ENCODE data around the gene CRYBB1. TPM values are rescaled to one million over a fixed set of nuclear protein-coding genes. Genes with fewer than 3 reads are reported as not detected.

CRYBB1 gene
- total and polyA plus RNA-seq, 2 of the 13 experiments (the other 11 are each of a cell fraction or from before 2014, with no cell fraction given): not detected

GRCh38 chr22:26651815-26652214 is 34.0 kb upstream of the CRYBB1 start:
- no peaks in the 10 kb centered on the region for H4K20me1 ChIP-seq (ENCODE audit: insufficient read depth, low read length)
- H3K36me3 ChIP-seq (replicated peaks in 1 of 2; ENCODE audit: control insufficient read depth in 1 of 2, insufficient read depth in 2 of 2, low read length in 2 of 2): no peaks in the 10 kb centered on the region
- H3K27me3 ChIP-seq (ENCODE audit: control insufficient read depth in 1 of 2, insufficient read depth in 2 of 2, low read length in 2 of 2): peaks cover 18 to 76% of the 10 kb centered on the region in 2 experiments
- no peaks in the 10 kb centered on the region for H3K79me2 ChIP-seq (ENCODE audit: insufficient read depth, low read length)
- no TSS peak for BruUV-seq (replicated peaks)
- intact Hi-C loops (cut with micrococcal nuclease; ENCODE audit: unreplicated experiment) (no loop called here), in situ Hi-C loops (cut with HindIII; ENCODE audit: extremely low pct_ligation_motif_present, low pct_unique_long_range_greater_than_20kb) (no loop called here)
- 12% methylated on average over 10 of the region's 10 CpGs for WGBS (ENCODE audit: low lambda C conversion rate)
- CTCF ChIA-PET (ENCODE audit: low intra/inter-chr PET ratio, low total read pairs): no interaction called here
- TF ChIP-seq TFDP1 (CRISPR knock-in tag; IDR thresholded peaks at IDR 0.05; ENCODE audit: borderline replicate concordance) (no peak), ZNF263 (CRISPR knock-in tag; IDR thresholded peaks at IDR 0.05) (no peak), TCF7L2 (IDR thresholded peaks at IDR 0.05; ENCODE audit: low read depth, low read length) (no peak)
- TF ChIP-seq, protein P1, sequence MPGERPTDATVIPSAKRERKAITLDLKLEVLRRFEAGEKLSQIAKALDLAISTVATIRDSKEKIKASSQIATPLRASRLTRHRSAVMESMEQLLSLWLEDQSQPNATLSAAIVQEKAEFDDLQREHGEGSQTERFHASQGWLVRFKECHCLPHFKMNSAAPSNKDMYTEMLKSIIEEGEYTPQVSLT (CRISPR knock-in tag; IDR thresholded peaks at IDR 0.05; ENCODE audit: borderline replicate concordance, low read depth): no peak
- H3K9me3 ChIP-seq (ENCODE audit: low read length): no peaks in the 10 kb centered on the region
- H3K27ac ChIP-seq (ENCODE audit: extremely low read length, insufficient read depth, low read length): no peak overlapping the region
- H3K4me2 ChIP-seq (ENCODE audit: low read depth, low read length): no peak overlapping the region
- no peak overlapping the region for H2AFZ ChIP-seq (ENCODE audit: low read length)
- no peak for ATAC-seq
- H3K4me1 ChIP-seq (ENCODE audit: insufficient read depth, low read length): no peaks in the 10 kb centered on the region
- H3K9ac ChIP-seq (ENCODE audit: insufficient read depth, low read depth, low read length): no peak overlapping the region
- H3K4me3 ChIP-seq (replicated peaks in 1 of 3; ENCODE audit: insufficient read depth in 1 of 3, low read depth in 2 of 3, low read length in 3 of 3): no peak overlapping the region
- no peak for FAIRE-seq
- DNase-seq (ENCODE audit: low spot score): no peak
- POLR2A ChIA-PET: no interaction called here

DNA sequence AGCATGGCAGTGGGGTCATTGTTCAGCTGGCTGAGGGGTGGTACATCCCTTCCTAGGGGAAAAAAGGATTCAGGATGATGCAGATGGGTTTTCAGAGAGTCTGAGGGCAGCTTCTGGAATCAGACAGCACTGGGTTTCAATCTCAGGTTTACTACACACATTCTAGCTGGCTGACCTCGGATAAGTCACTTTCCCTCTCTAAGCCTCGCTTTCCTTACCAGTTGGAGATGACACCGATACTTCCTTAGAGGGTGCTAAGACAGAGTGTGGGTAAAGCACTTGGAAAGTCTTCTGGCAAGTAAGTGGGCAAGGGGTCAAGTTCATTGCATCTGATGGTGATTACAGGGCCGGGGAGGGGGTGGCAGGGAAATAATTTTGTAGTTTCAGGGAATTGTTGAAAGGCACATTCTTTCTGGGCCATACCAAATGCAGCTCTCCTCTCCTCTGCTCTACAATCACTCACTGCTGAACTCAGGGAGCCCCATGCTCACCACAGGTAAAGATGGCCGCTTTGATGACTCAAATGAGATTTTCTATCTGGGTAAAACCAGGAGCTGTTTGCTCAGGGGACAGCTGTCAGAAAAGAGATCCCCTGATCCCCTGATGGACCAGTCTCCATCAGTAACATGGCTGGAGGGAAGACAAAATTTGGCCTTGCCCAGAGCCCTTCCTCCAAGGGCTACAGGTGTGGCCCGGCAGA is 33.0 kb upstream of the CRYBB1 start:
- H3K9me3 ChIP-seq (ENCODE audit: low read length): no peaks in the 10 kb centered on the region
- no peak overlapping the region for H2AFZ ChIP-seq (ENCODE audit: low read length)
- H3K9ac ChIP-seq (ENCODE audit: insufficient read depth, low read depth, low read length): no peak overlapping the region
- no peaks in the 10 kb centered on the region for H3K79me2 ChIP-seq (ENCODE audit: insufficient read depth, low read length)
- ATAC-seq (no peak), DNase-seq (ENCODE audit: low spot score) (no peak), FAIRE-seq (no peak)
- H3K4me1 ChIP-seq (ENCODE audit: insufficient read depth, low read length): no peaks in the 10 kb centered on the region
- H3K27ac ChIP-seq (ENCODE audit: extremely low read length, insufficient read depth, low read length): no peak overlapping the region
- H3K4me3 ChIP-seq (replicated peaks in 1 of 3; ENCODE audit: insufficient read depth in 1 of 3, low read depth in 2 of 3, low read length in 3 of 3): no peak overlapping the region
- BruUV-seq (replicated peaks): no TSS peak
- ChIA-PET POLR2A (no interaction called here), CTCF (ENCODE audit: low intra/inter-chr PET ratio, low total read pairs) (no interaction called here)
- in situ Hi-C loops (cut with HindIII; ENCODE audit: extremely low pct_ligation_motif_present, low pct_unique_long_range_greater_than_20kb) (no loop called here), intact Hi-C loops (cut with micrococcal nuclease; ENCODE audit: unreplicated experiment) (no loop called here)
- TF ChIP-seq CC2D1A (CRISPR knock-in tag; IDR thresholded peaks at IDR 0.05) (no peak), MYC (CRISPR knock-in tag; IDR thresholded peaks at IDR 0.05; ENCODE audit: borderline replicate concordance) (no peak), PAF1 (CRISPR knock-in tag; IDR thresholded peaks at IDR 0.05) (no peak)
- peaks cover 20 to 85% of the 10 kb centered on the region in 2 experiments for H3K27me3 ChIP-seq (ENCODE audit: control insufficient read depth in 1 of 2, insufficient read depth in 2 of 2, low read length in 2 of 2)
- H3K4me2 ChIP-seq (ENCODE audit: low read depth, low read length): no peak overlapping the region
- no peaks in the 10 kb centered on the region for H3K36me3 ChIP-seq (replicated peaks in 1 of 2; ENCODE audit: control insufficient read depth in 1 of 2, insufficient read depth in 2 of 2, low read length in 2 of 2)
- H4K20me1 ChIP-seq (ENCODE audit: insufficient read depth, low read length): no peaks in the 10 kb centered on the region; the same call in 1 of the 2 replicates
- WGBS (ENCODE audit: low lambda C conversion rate): 9% methylated on average over 6 of the region's 6 CpGs
